ENCODE data around the gene CD37. TPM values are rescaled to one million over a fixed set of nuclear protein-coding genes. Genes with fewer than 3 reads are reported as not detected.
A peak's percentile ranks its signal among the peaks of the same experiment; 100 is the strongest.
"Not testable (repeated sequence)": the region's sequence is repeated elsewhere in the genome, so short reads cannot be mapped to it uniquely, and the experiment has no call there.

The CD37 gene
- total and polyA plus RNA-seq, 2 donors (not counting 1 experiment from before 2014, with no cell fraction given): 1,998 to 2,188 TPM

DNA sequence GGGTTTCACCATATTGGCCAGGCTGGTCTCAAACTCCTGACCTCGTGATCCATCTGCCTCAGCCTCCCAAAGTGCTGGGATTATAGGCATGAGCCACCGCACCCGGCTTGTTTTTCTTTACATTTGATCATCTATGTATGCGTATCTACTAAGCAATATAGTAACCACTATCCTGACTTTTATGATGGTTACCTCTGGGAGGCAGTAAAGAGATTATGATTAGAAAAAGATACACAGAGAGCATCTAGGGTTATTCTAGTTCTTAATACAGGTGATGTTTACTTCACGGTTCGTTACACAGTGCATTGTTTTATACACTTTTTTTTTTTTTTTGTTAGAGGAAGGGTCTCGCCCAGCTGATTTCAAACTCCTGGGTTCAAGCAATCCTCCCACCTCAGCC lies 28.5 kb upstream of the CD37 start:
- ChIA-PET POLR2A (interaction anchor here (0.5 to 2.5 kb wide), 7 partner anchors 12 to 47 kb away, joined by 3 to 26 read pairs (median 3); partner anchors contain the start of gene CD37), CTCF (interaction anchor here (0.6 to 2.4 kb wide), 16 partner anchors 18 to 164 kb away, joined by 3 to 21 read pairs (median 5); partner anchors contain the start of genes GFY and SLC6A16)
- H3K27ac ChIP-seq (ENCODE audit: low read length in 2 of 2); H2AFZ ChIP-seq (ENCODE audit: insufficient read depth, low read depth, low read length, poor library complexity, severe bottlenecking); H3K4me3 ChIP-seq (ENCODE audit: control extremely low read depth in 1 of 5, extremely low read depth in 1 of 5, insufficient read depth in 1 of 5, low read depth in 2 of 5, low read length in 4 of 5); H3K27me3 Mint-ChIP-seq; H3K9ac ChIP-seq (ENCODE audit: low read length); H3K4me2 ChIP-seq (replicated peaks; ENCODE audit: low read depth, low read length, poor library complexity, severe bottlenecking); H3K9me3 Mint-ChIP-seq (ENCODE audit: insufficient read depth); H4K20me1 ChIP-seq (ENCODE audit: control insufficient read depth, insufficient read depth, low read length, poor library complexity, severe bottlenecking); H3K27me3 ChIP-seq (replicated peaks in 1 of 4; ENCODE audit: control extremely low read depth in 1 of 4, control insufficient read depth in 3 of 4, insufficient read depth in 4 of 4, low read length in 3 of 4); H3K4me3 Mint-ChIP-seq: not testable (repeated sequence)
- WGBS (ENCODE audit: insufficient coverage): no CpG with 5 or more reads among the region's 7 CpGs
- intact Hi-C loops (cut with micrococcal nuclease): loop anchor here (2.0 kb wide), 2 partner anchors 34 to 86 kb away; no protein-coding TSS in a partner anchor
- peaks cover 0 to 19% of the 10 kb centered on the region in 2 experiments for H3K36me3 ChIP-seq (replicated peaks in 1 of 2; ENCODE audit: control extremely low read depth in 1 of 2, control insufficient read depth in 1 of 2, extremely low read depth in 1 of 2, insufficient read depth in 2 of 2, low read length in 1 of 2)
- H3K4me1 Mint-ChIP-seq: peaks cover 50% of the 10 kb centered on the region
- DNase-seq: peak; percentile 58
- peaks cover 17 to 43% of the 10 kb centered on the region in 2 donors for H3K4me1 ChIP-seq (ENCODE audit: control insufficient read depth in 2 of 2, insufficient read depth in 2 of 2, low read length in 2 of 2)
- ATAC-seq (ENCODE audit: low read depth): peak; percentile 90
- peak overlapping the region; percentile 70 for H3K27ac Mint-ChIP-seq
- H3K9me3 ChIP-seq (ENCODE audit: control extremely low read depth in 1 of 3, control insufficient read depth in 2 of 3, insufficient read depth in 1 of 3, low read length in 2 of 3): peaks cover 3 to 12% (median 4%) of the 10 kb centered on the region in 3 donors
- peaks cover 37% of the 10 kb centered on the region for H3K79me2 ChIP-seq (ENCODE audit: control insufficient read depth, insufficient read depth, low read length)
- TF ChIP-seq, protein P1, sequence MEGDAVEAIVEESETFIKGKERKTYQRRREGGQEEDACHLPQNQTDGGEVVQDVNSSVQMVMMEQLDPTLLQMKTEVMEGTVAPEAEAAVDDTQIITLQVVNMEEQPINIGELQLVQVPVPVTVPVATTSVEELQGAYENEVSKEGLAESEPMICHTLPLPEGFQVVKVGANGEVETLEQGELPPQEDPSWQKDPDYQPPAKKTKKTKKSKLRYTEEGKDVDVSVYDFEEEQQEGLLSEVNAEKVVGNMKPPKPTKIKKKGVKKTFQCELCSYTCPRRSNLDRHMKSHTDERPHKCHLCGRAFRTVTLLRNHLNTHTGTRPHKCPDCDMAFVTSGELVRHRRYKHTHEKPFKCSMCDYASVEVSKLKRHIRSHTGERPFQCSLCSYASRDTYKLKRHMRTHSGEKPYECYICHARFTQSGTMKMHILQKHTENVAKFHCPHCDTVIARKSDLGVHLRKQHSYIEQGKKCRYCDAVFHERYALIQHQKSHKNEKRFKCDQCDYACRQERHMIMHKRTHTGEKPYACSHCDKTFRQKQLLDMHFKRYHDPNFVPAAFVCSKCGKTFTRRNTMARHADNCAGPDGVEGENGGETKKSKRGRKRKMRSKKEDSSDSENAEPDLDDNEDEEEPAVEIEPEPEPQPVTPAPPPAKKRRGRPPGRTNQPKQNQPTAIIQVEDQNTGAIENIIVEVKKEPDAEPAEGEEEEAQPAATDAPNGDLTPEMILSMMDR (IDR thresholded peaks at IDR 0.05): peak; percentile 46

DNA sequence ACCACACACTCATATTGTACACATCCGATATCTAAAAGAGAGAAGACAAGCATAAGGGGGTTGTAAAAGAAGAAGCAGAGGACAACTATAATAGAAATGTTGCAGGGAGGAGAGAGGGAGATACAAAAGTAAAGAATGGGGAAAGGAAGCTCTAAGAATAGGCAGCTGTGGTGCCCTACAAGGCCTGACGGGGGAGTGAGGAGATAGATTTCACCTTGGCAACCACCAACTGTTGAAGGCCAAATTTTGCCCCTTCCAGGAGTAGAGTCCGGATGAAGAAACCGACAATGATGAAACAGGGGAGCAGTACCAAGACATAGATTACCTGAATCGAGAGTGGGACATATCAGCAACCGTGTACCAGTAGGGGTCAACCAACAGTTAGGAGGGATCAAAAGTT lies 26.1 kb upstream of the CD37 start:
- no peak overlapping the region for H3K4me2 ChIP-seq (replicated peaks; ENCODE audit: low read depth, low read length, poor library complexity, severe bottlenecking)
- H3K27ac ChIP-seq (ENCODE audit: low read length in 2 of 2): peak overlapping the region in 1 of 2 donors; percentile 10
- H3K9me3 ChIP-seq (ENCODE audit: control extremely low read depth in 1 of 3, control insufficient read depth in 2 of 3, insufficient read depth in 1 of 3, low read length in 2 of 3): no peaks in the 10 kb centered on the region
- Mint-ChIP-seq H3K9me3 (ENCODE audit: insufficient read depth) (no peaks in the 10 kb centered on the region), H3K4me3 (peak overlapping the region; percentile 35), H3K4me1 (peaks cover 46% of the 10 kb centered on the region), H3K27ac (peak overlapping the region; percentile 78), H3K27me3 (no peaks in the 10 kb centered on the region)
- TF ChIP-seq, protein P1 (IDR thresholded peaks at IDR 0.05): no peak
- TF ChIP-seq EZH2 (IDR thresholded peaks at IDR 0.05; ENCODE audit: borderline replicate concordance, insufficient read depth, low read depth, low read length, poor library complexity, severe bottlenecking): no peak
- no peak overlapping the region for H3K4me3 ChIP-seq (ENCODE audit: control extremely low read depth in 1 of 5, extremely low read depth in 1 of 5, insufficient read depth in 1 of 5, low read depth in 2 of 5, low read length in 4 of 5)
- POLR2A ChIA-PET: interaction anchor here (1.1 to 1.5 kb wide), 2 partner anchors 25 to 27 kb away, joined by 3 to 5 read pairs; no protein-coding TSS in a partner anchor
- H3K4me1 ChIP-seq (ENCODE audit: control insufficient read depth in 2 of 2, insufficient read depth in 2 of 2, low read length in 2 of 2): peaks cover 16 to 38% of the 10 kb centered on the region in 2 donors
- CTCF ChIA-PET: interaction anchor here (0.6 to 1.6 kb wide), 10 partner anchors 9 to 164 kb away, joined by 3 to 10 read pairs (median 4); partner anchors contain the start of genes CD37 and KASH5
- ATAC-seq (ENCODE audit: low read depth) (no peak), DNase-seq (no peak)
- H2AFZ ChIP-seq (ENCODE audit: insufficient read depth, low read depth, low read length, poor library complexity, severe bottlenecking): no peak overlapping the region
- intact Hi-C loops (cut with micrococcal nuclease): no loop called here
- H3K27me3 ChIP-seq (replicated peaks in 1 of 4; ENCODE audit: control extremely low read depth in 1 of 4, control insufficient read depth in 3 of 4, insufficient read depth in 4 of 4, low read length in 3 of 4): no peaks in the 10 kb centered on the region
- peaks cover 45% of the 10 kb centered on the region for H3K79me2 ChIP-seq (ENCODE audit: control insufficient read depth, insufficient read depth, low read length)
- 96% methylated on average over 4 of the region's 6 CpGs for WGBS (ENCODE audit: insufficient coverage)
- no peaks in the 10 kb centered on the region for H4K20me1 ChIP-seq (ENCODE audit: control insufficient read depth, insufficient read depth, low read length, poor library complexity, severe bottlenecking)
- no peak overlapping the region for H3K9ac ChIP-seq (ENCODE audit: low read length)
- H3K36me3 ChIP-seq (replicated peaks in 1 of 2; ENCODE audit: control extremely low read depth in 1 of 2, control insufficient read depth in 1 of 2, extremely low read depth in 1 of 2, insufficient read depth in 2 of 2, low read length in 1 of 2): peaks cover 0 to 19% of the 10 kb centered on the region in 2 experiments
